HL-60 (cell line): ENCODE data around the gene MTPN.

Experiments
- CTCF ChIP-seq: IDR thresholded peaks from one replicate; pipeline ENCODE4 v1.5.1; 2011; ENCODE audit warnings: low read length, control low read depth, inconsistent platforms; ENCODE audit not compliant: insufficient read depth
- GABPA ChIP-seq: IDR thresholded peaks from 2 replicates; pipeline ENCODE4 v1.6.1; 2012; ENCODE audit warnings: low read depth
- POLR2AphosphoS5 ChIP-seq: IDR thresholded peaks from 2 replicates; pipeline ENCODE4 v1.6.1; 2012; ENCODE audit warnings: low read depth
- REST ChIP-seq: IDR thresholded peaks from 2 replicates; pipeline ENCODE4 v1.6.1; 2012; ENCODE audit warnings: low read depth; ENCODE audit not compliant: insufficient replicate concordance

- TF ChIP-seq CTCF, result no peak
- no peak for TF ChIP-seq REST
- no peak for TF ChIP-seq POLR2AphosphoS5
- TF ChIP-seq GABPA, result no peak
Measured at GRCh38 chr7:135910393-135911036, 66.6 kb downstream of the MTPN start.
